Ascending aorta (tissue), 2 donors: Measurements from ENCODE around the gene MAPK4. TPM values are rescaled to one million over a fixed set of nuclear protein-coding genes. Genes with fewer than 3 reads are reported as not detected.

Experiments used
- DNase-seq, 2 donors: peaks; one replicate each; pipeline ENCODE4 v3.0.0-alpha.2; 2019; ENCODE audit warnings: low spot score in 2 of 2
- H3K27ac ChIP-seq, 2 donors: fragments of 200-600 bp; sonication (generic); one replicate each; pipeline ENCODE4 v1.5.1; 2016 to 2017; ENCODE audit warnings: mild to moderate bottlenecking in 1 of 2
- H3K27me3 ChIP-seq: fragments of 200-600 bp; sonication (generic); one replicate; pipeline ENCODE4 v1.5.1; 2017
- H3K36me3 ChIP-seq, 2 donors: fragments of 200-600 bp; sonication (generic); one replicate each; pipeline ENCODE4 v1.5.1; 2016
- H3K4me1 ChIP-seq, 2 donors: fragments of 200-600 bp; sonication (generic); one replicate each; pipeline ENCODE4 v1.5.1; 2016 to 2017; ENCODE audit warnings: mild to moderate bottlenecking in 1 of 2
- H3K4me3 ChIP-seq, 2 donors: fragments of 200-600 bp; sonication (generic); one replicate each; pipeline ENCODE4 v1.5.1; 2016 to 2017; ENCODE audit warnings: mild to moderate bottlenecking in 1 of 2
- H3K9me3 ChIP-seq, 2 donors: fragments of 200-600 bp; sonication (generic); one replicate each; pipeline ENCODE4 v1.5.1; 2016
- CTCF ChIP-seq, 3 experiments: fragments of 200-600 bp in 2 of 3; fragments of 450-650 bp in 1 of 3; sonication (generic) in 2 of 3; IDR thresholded peaks; one replicate each; pipeline ENCODE4 v1.5.1; 2016 to 2019; ENCODE audit warnings: antibody characterized with exemption in 3 of 3, mild to moderate bottlenecking in 1 of 3, moderate library complexity in 1 of 3
- intact Hi-C: fragments of 100-400 bp; cut with DNase I; formaldehyde crosslinking; loops from one replicate; pipeline ENCODE4 v1.15.1; 2023
- total RNA-seq: library from RNA; depleted of rRNA; stranded (reverse); fragments of >200 nt; gene quantifications from one replicate; pipeline ENCODE4 v1.1.0, GENCODE V29; 2016

Gene MAPK4
- total RNA-seq, 1 donor from 2014 or later = 1.2 TPM

DNA sequence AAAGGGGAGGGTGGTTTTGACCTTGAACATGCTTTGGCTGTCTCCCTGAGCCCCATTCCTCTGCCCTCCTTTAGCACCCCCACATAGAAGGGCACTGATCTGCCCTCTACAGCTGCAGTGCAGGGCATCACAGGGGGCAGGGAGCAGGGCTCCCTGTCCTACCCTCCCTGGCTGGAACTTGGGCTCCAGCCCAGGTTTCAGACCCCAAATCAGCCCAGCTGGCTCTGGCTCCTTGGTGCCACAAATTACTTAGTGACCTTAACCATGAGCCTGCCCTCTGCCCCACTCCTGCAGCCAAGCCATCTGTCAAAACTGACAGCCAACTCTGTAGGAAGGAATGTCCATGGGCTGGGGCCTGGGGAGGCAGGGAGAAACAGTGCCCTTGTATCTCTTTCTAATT, 105.6 kb downstream of the MAPK4 start:
- Histone ChIP-seq H3K9me3 (peaks cover 0 to 4% of the 10 kb centered on the region in 2 donors), H3K4me1 (peaks cover 0 to 3% of the 10 kb centered on the region in 2 donors), H3K27ac (no peak overlapping the region), H3K36me3 (no peaks in the 10 kb centered on the region), H3K27me3 (no peaks in the 10 kb centered on the region), H3K4me3 (no peak overlapping the region)
- no peak for TF ChIP-seq CTCF (IDR thresholded peaks at IDR 0.05)
- intact Hi-C loops = no loop called here
- no peak for DNase-seq

GRCh38 chr18:50666536-50666935, 106.6 kb downstream of the MAPK4 start:
- TF ChIP-seq CTCF (IDR thresholded peaks at IDR 0.05) = no peak
- no peaks in the 10 kb centered on the region for H3K36me3 ChIP-seq
- peaks cover 0 to 3% of the 10 kb centered on the region in 2 donors for H3K4me1 ChIP-seq
- peaks cover 0 to 4% of the 10 kb centered on the region in 2 donors for H3K9me3 ChIP-seq
- H3K4me3 ChIP-seq = no peak overlapping the region
- no peak for DNase-seq
- H3K27ac ChIP-seq = no peak overlapping the region
- intact Hi-C loops = no loop called here
- H3K27me3 ChIP-seq = no peaks in the 10 kb centered on the region

GRCh38 chr18:50671376-50671775, 111.5 kb downstream of the MAPK4 start:
- Histone ChIP-seq H3K4me3 (no peak overlapping the region), H3K27ac (no peak overlapping the region), H3K27me3 (no peaks in the 10 kb centered on the region), H3K4me1 (no peaks in the 10 kb centered on the region), H3K9me3 (no peaks in the 10 kb centered on the region), H3K36me3 (no peaks in the 10 kb centered on the region)
- intact Hi-C loops = no loop called here
- TF ChIP-seq CTCF (IDR thresholded peaks at IDR 0.05) = no peak
- no peak for DNase-seq

DNA sequence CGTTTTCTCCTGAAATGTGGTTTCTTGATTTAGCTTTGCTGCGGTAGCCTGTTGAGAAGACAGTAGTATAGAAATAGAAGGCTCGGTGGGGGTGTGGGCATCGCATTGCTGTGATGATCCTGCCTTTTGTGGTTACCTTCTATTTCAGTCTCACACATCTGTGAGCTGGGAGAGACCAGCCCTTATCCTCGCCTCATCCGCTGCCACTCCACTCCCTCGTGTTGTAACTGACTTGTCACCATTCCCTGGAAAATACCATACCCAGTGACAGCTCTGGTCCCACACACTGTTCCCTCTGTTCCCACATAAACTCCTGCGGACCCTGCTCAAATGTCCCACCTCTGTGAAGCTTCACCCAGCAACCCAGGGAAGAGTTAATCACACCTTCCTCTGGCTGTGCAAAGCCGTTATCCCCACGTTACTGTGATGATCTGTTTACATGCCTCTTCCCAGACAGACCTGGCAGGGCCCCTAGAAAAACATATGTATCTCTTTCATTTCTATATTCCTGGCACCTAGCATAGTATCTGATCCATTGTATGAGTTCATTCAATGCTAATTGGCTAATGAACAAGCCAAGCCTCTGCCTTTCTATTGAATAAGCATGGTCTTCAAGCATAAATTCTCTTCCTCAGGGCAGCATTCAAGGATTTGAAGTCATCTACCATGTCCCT, 114.6 kb downstream of the MAPK4 start:
- H3K4me3 ChIP-seq = no peak overlapping the region
- H3K9me3 ChIP-seq = no peaks in the 10 kb centered on the region
- intact Hi-C loops = no loop called here
- H3K27me3 ChIP-seq = no peaks in the 10 kb centered on the region
- no peak for DNase-seq
- no peaks in the 10 kb centered on the region for H3K4me1 ChIP-seq
- no peak overlapping the region for H3K27ac ChIP-seq
- H3K36me3 ChIP-seq = no peaks in the 10 kb centered on the region
- no peak for TF ChIP-seq CTCF (IDR thresholded peaks at IDR 0.05)

GRCh38 chr18:50675043-50675442, 115.2 kb downstream of the MAPK4 start:
- no peak for TF ChIP-seq CTCF (IDR thresholded peaks at IDR 0.05)
- no peak overlapping the region for H3K4me3 ChIP-seq
- intact Hi-C loops = no loop called here
- no peaks in the 10 kb centered on the region for H3K9me3 ChIP-seq
- no peak overlapping the region for H3K27ac ChIP-seq
- DNase-seq = no peak
- H3K36me3 ChIP-seq = no peaks in the 10 kb centered on the region
- H3K4me1 ChIP-seq = no peaks in the 10 kb centered on the region
- no peaks in the 10 kb centered on the region for H3K27me3 ChIP-seq

DNA sequence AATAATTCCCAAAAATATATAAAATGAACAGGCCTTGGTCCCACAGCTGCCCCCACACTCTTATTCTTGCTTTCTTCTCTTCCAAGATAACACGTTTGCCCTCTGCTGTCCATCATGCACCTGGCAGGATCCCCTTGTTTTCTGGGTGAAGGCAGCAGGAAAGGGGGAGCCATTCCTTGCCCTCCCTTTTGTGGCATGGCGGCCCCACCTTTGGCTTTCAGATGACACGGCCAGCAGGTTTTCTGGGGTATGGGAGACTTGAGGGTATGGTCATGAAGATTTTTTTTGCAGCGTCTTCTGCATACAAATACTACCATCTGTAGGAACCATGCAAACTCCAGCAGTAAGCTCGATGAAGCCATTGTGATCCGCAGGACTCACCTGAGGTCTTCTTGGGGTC, 118.8 kb downstream of the MAPK4 start:
- Histone ChIP-seq H3K27me3 (no peaks in the 10 kb centered on the region), H3K9me3 (no peaks in the 10 kb centered on the region), H3K4me1 (no peaks in the 10 kb centered on the region), H3K36me3 (no peaks in the 10 kb centered on the region), H3K4me3 (no peak overlapping the region), H3K27ac (no peak overlapping the region)
- TF ChIP-seq CTCF (IDR thresholded peaks at IDR 0.05) = no peak
- intact Hi-C loops = no loop called here
- no peak for DNase-seq
